GM21619 (cell line): ENCODE data around the gene ALB.
"Not testable (repeated sequence)": the region's sequence is repeated elsewhere in the genome, so short reads cannot be mapped to it uniquely, and the experiment has no call there.

Experiments used
- ATAC-seq: cut with Tn5 transposase; IDR thresholded peaks from one replicate; pipeline ENCODE4 v1.9.1; 2021; ENCODE audit not compliant: unreplicated experiment

Gene ALB

GRCh38 chr4:73404042-73404441 lies at the start of gene ALB:
ALB (plus strand) TSS chr4:73404287; CDS start chr4:73404328, 41 bp downstream.
- ATAC-seq = no peak

- not testable (repeated sequence) for ATAC-seq
Observed at GRCh38 chr4:73357174-73357573, 46.9 kb upstream of the ALB start.

GRCh38 chr4:73369506-73370199 lies 34.4 kb upstream of the ALB start:
- ATAC-seq = not testable (repeated sequence)

GRCh38 chr4:73375328-73375741 lies 28.8 kb upstream of the ALB start:
- ATAC-seq = no peak

GRCh38 chr4:73376251-73376650 lies 27.8 kb upstream of the ALB start:
- no peak for ATAC-seq

- no peak for ATAC-seq
Observed at GRCh38 chr4:73376976-73377375, 27.1 kb upstream of the ALB start.

GRCh38 chr4:73378887-73379286 lies 25.2 kb upstream of the ALB start:
- ATAC-seq = no peak

GRCh38 chr4:73379946-73380345 lies 24.1 kb upstream of the ALB start:
- ATAC-seq = no peak

GRCh38 chr4:73381214-73381613 lies 22.9 kb upstream of the ALB start:
- no peak for ATAC-seq

GRCh38 chr4:73383452-73383851 lies 20.6 kb upstream of the ALB start:
- ATAC-seq = no peak

GRCh38 chr4:73387552-73387951 lies 16.5 kb upstream of the ALB start:
- no peak for ATAC-seq

GRCh38 chr4:73388887-73389286 lies 15.2 kb upstream of the ALB start:
- ATAC-seq = no peak

GRCh38 chr4:73389663-73390062 lies 14.4 kb upstream of the ALB start:
- ATAC-seq = not testable (repeated sequence)

- ATAC-seq = no peak
Observed at GRCh38 chr4:73391774-73392173, 12.3 kb upstream of the ALB start.

GRCh38 chr4:73392936-73393335 lies 11.2 kb upstream of the ALB start:
- ATAC-seq = no peak

GRCh38 chr4:73396304-73396703 lies 7.8 kb upstream of the ALB start:
- ATAC-seq = no peak

GRCh38 chr4:73396993-73397972 lies 6.8 kb upstream of the ALB start:
- no peak for ATAC-seq

GRCh38 chr4:73401412-73401811 lies 2.7 kb upstream of the ALB start:
- no peak for ATAC-seq

- no peak for ATAC-seq
Observed at GRCh38 chr4:73404457-73404856, 370 bp downstream of the ALB start.

- no peak for ATAC-seq
Observed at GRCh38 chr4:73405138-73405537, 1.1 kb downstream of the ALB start.

GRCh38 chr4:73406548-73406875 lies 2.4 kb downstream of the ALB start:
- no peak for ATAC-seq

GRCh38 chr4:73407227-73407673 lies 3.2 kb downstream of the ALB start:
- ATAC-seq = no peak
